GM18870 (cell line): ENCODE data around the gene CSRNP2.
"Not testable (repeated sequence)": the region's sequence is repeated elsewhere in the genome, so short reads cannot be mapped to it uniquely, and the experiment has no call there.

Source experiments
- ATAC-seq: cut with Tn5 transposase; IDR thresholded peaks from one replicate; pipeline ENCODE4 v1.9.1; 2021; ENCODE audit warnings: moderate library complexity; ENCODE audit not compliant: unreplicated experiment

The CSRNP2 gene

DNA sequence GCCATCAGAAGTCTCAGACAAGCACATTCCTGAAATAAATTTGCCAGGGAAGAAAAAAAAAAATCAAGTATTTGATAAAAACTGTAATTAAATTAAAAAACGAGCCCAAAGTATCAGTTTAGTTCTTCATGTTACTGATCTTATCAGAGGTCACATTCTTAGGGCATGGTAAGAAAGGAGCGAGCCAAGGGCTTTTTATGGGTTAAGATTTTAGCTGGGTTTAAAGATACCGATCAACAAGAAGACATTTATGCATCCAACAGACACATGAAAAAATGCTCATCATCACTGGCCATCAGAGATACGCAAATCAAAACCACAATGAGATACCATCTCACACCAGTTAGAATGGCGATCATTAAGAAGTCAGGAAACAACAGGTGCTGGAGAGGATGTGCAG, 5.0 kb downstream of the CSRNP2 start:
- ATAC-seq = not testable (repeated sequence)

DNA sequence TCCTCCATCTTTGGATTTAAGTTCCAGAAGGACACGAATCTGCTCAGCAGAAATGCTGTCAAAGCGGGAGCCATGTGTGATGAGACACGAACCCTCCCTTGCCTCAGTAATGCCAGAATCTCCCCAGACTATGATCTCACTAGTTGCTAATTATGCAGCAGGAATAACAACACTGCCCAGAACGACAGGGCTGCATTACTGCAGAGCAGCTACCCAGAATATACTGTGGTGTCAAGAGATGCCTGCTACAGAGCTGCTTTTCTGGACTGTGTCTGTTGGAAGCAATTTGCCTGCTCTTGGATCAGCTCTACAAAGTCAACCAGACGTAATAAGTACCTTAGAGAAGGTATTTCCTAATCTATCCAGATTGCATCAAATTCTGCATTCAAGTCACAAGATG, 5.5 kb downstream of the CSRNP2 start:
- no peak for ATAC-seq

DNA sequence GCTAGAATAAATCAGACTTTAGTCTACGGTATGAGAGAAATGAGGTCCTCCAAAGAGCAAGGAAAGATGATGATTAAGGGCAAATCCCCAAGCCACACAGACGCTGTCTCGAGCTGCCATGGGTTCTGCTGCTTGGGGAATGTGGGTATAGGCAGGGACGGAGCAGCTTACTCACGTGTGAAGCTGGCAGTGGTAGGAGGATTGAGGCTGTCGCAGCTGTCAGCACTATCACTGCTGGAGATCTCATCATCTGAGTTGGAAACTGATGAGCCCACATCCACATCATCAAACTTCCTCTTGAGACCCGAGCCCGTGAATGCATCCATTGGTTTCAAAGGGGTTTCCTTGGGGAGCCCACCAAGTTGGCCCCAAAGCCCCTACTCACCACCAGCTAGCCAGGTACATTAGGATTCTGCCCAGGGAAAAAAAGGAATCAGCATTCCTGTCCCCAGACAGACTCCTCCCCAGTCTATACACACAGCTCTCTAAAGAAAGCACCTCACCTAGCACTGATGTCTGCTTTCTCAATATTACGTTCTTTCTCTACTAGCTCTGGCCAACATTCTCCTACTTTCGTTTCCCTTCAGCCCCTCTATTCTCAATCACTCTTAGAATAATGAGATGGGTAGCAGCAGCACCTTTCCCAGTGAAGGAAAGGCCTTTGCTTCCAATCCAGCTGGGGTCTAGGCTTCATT, 7.0 kb downstream of the CSRNP2 start:
- ATAC-seq = no peak

DNA sequence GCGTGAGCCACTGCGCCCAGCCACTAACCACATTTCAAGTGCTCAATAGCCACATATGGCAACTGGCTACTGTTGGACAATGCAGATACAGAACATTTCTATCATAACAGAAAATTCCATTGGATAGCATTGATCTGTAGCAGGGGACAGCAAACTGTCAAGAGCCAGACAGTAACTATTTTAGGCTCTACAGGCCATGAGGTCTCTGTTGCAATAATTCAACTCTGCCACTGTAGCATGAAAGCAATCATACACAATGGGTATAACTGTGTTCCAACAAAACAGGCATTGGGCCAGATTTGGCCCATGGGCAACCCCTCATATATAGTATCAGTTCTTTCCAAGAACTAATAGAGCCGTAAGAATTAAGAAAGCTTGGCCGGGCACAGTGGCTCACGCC, 8.0 kb downstream of the CSRNP2 start:
- ATAC-seq = no peak

DNA sequence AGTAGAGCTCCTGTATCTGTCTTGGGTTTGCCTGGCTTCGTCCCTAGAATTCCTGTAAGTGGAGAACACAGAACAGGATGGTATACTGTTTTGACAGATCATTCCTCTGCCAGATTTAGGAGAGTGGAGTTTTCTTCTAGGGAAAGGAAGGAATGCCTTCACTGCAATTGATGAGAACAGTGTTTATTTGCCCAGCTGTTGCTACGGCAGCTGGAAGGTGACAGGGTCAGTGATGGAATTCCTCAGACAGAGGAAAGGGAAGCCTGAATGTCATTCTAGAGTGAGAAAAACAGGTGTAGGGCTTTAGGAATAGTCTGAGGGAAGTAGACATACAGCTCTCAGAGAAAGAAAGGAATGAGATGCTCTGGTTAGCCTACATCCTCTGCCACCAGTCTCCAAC, 11.7 kb downstream of the CSRNP2 start:
- ATAC-seq = no peak

DNA sequence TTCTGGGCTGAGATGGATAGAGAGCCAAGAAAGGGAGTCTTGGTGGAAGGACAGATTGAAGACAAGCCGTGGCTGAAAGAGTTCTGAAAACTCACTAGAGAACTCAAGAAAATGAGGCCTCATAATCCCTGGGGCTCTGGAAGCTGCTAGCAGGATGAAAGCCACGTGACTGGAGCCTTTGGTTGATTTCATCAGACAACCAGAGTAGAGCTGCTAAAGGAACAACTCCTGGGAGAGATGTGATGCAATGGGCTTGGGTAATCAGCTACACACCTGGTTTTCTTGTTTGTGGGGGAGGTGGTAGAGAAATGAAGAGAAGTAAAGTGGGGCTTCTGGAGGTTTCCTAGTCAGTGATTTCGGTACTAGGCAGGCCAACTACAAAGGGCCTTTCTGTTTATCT, 13.4 kb downstream of the CSRNP2 start:
- no peak for ATAC-seq

DNA sequence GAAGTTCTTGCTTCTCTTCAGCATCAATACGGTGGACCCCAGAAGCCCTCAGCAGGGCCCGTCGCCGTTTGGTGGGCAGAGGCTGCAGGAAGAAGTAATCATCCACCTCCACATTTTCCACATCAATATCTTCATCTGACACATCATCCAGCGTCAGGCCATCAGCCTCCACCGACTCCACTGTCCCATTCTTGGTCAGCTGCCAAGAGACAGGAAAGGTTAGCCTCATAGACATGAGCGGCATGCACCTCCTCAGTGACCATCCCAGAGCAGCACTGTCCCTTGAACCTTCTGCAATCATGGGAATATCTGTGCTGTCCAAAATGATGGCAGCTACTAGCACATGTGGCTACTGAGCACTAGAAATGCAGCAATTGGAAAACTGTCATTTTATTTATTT, 15.6 kb downstream of the CSRNP2 start:
- ATAC-seq = no peak

DNA sequence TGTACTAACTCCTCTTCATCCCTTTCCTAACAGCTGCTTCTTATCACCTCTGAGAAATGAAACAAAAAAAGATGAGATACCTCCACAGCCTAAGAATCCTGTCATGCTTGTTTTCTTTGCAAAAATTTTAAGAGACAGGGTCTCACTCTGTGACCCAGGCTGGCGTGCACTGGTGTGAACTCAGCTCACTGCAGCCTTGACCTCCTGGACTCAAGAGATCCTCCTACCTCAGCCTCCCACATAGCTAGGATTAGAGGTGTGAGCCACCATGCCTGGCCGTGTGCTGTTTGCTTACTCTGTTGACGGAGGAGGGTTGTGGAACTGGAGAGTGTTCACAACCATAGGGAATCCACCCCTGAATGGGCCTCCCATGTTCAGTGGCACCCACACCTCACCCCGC, 16.2 kb downstream of the CSRNP2 start:
- ATAC-seq = no peak

DNA sequence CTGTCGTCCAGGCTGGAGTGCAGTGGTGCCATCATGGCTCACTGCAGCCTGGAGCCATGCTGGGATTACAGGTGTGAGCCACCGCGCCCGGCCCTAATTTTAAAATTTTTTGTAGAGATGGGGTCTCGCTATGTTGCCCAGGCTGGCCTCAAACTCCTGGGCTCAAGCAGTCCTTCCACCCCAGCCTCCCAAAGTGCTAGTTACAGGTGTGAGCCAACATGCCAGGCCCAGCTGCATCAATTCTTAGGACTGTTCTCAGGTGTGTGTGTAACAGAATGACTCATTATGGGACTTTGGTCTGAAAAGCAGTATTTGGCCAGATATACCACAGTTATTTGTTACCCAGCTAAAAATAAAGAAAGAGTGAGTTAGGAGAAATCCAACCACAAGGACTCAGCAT, 17.9 kb downstream of the CSRNP2 start:
- ATAC-seq = no peak

DNA sequence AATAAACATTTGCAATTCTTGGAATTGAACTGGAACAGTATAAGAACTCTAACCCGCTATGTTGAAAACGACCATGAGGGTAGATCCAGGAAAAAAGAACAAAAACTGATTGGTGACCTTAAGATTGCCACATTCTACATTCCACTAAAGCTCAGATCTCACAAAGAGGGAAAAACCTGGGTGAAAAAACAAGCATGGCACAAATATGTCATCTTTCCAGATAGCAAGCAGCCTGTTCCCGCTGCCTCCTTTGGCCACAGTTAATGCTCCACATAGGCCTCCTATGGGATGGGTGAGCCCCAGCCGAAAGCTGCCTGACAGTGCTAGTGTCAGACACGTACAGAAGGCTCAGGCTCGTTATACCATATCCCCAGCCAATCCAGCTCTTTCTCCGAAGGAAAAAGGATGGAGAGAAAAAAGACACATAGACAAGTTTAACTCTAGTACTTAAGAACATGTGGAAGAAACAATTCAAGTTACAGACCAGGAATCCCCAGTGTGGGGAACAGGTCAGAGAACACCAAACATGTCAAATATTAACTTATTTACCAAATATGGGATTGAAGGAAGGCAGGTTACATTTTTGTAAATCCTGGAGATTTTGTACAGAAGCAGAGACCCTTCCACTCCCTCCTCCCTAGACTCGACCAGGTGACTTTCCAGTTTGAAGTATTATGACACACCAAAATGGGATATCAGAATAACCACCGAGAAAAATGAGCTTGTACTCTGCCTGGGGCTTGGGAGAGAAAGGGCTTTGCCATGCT, 20.6 kb downstream of the CSRNP2 start:
- ATAC-seq = no peak

DNA sequence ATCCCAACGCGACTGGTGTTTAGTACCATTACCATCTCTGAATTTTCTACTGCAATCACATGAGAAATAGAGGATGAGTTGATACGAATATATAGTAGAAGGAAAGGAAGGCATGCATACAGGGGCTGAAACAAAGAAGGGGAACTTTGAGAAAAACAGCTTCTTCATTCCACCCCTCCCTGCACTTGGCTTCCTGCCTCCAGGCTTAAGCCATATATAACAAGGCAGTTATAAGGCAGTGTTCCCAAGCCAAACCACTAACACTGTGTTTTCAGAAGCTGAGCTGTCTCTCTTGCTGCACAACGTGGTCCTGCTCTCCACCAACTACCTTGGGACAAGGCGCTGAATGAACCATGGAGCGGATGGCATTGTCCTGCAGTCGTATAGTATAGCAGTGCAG, 24.3 kb downstream of the CSRNP2 start:
- no peak for ATAC-seq

DNA sequence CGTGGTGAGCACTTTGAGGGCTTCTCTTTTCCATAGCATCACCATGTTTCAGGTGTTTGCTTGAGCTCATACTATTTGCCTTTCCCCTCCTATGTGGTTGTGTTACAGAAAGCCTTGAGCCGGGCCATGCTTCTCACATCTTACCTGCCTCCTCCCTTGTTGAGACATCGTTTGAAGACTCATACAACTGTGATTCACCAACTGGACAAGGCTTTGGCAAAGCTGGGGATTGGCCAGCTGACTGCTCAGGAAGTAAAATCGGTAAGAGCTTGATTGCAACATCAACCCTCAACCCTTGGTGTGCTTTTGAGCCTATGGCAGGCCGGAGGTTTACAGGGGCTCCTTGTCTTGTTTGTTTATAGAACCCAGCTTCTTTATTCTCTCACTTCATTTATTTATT, 27.2 kb downstream of the CSRNP2 start:
- no peak for ATAC-seq

DNA sequence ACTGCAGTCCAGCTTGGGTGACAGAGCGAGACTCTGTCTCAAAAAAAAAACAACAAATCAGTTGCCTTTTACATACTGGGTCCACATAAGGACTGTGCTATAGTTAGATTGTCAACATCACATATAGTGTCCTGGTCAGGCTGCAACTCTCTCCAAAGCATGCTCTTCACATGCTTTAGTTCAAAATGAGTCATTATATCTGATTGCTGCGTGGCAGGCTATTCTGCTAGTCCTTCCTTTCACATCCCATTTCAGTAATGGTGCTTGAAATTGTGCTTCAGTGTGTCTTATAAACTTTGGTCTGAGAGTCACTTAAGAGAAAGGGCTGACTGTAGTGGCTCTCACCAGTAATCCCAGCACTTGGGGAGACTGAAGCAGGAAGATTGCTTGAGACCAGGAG, 28.3 kb downstream of the CSRNP2 start:
- no peak for ATAC-seq

DNA sequence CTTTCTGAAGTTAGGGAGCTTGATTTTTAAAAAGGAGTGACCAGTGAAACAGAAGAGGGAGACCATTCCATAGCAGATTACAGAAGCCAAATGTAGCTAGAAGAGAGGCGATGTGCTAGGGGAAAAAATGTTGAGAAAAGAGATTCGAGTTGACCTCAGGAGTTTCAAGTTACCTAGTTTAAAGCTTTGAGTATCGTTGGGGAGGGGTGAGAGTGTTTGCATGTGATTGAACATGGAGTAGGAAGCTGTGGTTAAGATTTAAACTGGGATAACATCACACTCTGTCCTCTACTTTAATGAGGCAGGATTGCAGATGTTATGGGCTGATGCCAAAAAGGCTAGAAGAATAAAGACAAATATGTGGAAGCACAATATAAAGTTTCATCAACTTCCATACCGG, 31.6 kb downstream of the CSRNP2 start:
- ATAC-seq = no peak

DNA sequence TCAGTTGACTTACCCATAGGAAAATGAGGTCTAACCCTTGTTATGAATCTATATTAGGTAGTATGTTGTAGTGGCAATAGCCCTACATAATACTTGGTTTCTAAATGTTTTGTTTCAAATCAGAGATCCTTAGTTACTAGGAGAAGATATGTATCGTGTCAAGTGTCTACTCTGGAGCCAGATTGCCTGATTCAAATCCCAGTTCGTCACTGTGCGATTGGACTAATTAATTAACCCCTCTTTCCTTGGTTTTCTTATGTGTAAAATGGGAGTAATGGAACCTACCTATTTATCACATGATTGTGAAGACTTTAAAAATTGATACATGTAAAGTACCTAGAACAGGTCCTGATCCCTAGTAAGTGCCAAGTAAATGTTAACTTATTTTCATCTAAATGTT, 33.9 kb downstream of the CSRNP2 start:
- ATAC-seq = no peak

DNA sequence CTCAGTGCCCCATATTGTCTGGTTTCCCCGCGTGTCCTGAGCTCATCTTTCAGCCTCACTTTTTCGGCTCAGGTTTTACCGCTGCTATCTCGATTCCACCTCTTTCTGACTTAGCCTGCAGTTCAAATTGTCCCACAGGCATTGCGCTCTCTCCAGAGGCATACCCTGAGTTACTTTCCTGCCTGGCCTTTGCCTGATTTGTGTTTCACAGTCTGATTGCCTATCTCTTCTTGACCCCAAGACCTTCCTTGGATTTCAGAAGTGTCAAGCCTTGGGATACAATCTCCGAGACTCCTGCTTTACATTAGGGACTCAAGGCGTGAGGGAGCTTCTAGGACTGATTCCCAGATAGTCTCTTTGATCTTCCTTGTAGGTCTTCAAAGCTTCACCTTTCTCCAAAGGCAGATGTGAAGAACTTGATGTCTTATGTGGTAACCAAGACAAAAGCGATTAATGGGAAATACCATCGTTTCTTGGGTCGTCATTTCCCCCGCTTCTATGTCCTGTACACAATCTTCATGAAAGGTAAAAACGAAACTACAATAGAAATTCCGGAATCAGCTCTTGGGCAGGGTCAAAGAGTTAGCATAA, 34.6 kb downstream of the CSRNP2 start:
- ATAC-seq = no peak

DNA sequence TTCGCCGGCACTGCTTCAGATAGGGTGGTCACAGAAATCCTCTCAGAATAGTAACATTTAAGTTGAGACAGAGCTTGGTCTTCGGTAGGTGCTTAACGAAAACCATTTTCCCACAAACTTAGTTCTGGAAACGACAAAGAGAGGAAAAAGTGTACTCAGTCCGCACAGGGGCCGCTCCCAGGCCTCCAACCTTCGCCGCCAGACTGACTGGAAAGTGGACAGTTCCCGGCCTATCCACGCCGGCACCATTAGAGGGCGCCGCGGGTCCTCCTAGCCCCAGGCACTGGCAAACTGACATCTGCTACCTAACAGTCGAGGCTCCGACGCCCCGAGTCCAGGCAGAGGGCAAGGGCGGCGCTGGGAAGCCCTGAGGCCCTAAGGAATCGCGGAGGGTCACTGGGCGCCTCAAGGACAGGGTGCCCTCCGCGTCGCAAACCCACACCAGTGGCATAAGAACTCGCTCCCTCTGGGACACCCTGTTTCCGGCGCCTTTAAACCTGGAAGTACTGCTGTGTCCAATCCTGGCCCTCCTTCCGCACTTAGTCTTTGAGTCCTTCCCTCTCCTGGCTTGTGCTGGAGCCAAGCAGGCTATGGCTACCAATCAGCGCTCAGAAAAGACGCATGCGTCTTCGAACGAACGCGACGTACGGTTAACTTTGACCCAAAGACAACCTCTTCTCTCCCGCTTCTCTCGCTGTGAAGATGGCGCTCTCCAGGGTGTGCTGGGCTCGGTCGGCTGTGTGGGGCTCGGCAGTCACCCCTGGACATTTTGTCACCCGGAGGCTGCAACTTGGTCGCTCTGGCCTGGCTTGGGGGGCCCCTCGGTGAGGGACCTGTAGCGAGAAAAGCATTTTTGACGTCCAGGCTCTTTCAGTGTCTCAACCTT, 35.5 kb downstream of the CSRNP2 start, which contains the start of gene LETMD1:
Gene LETMD1, plus strand, starts transcription at position 673 of the 886 bp plus-strand sequence. Its CDS starts 30 bp downstream, at position 703.
- ATAC-seq = peak; percentile 97

DNA sequence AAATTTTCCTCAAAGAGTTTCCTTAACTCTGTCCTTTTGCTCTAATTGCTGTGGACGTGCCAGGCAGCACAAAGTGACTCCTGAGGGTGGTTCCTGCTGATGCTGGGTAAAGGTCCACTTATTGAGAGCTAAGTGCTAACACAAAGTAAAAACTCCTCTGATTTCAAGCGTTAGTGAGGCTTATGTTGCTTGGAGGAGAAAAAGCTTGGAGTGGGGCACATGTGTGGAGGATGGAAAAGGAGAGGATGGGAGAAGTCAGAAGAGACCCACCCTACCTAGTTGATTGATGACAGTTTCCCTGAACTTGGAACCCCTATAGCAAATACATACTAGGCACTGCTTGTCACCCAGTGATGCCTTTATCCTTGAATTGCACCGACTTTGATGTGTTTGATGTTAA, 47.1 kb downstream of the CSRNP2 start:
- ATAC-seq = no peak

DNA sequence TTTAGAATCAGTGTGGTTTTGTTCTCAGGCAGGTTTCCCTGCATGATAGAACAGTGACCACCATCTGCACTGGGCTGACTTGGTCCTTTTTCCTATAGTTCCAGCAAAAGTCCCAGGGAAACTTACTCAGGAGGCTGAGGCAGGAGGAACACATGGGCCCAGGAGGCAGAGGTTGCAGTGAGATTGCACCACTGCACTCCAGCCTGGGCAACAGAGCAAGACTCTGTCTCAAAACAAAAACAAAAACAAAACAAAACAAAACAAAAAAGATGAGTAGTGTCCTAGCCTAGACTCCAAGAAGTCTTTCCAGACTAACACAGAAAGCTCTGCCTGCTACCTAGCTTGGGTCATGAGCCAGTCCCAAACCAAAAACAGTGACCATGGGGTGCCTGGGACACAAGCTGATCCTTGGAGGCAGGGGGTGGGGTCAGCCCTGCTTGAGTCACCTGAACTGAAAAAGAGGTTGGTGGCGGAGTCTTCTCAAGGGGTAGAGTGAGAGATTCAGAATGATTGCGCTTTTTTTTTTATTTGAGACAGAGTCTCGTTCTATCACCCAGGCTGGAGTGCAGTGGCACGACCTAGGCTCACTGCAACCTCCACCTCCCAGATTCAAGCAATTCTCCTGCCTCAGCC, 49.8 kb downstream of the CSRNP2 start:
- no peak for ATAC-seq

DNA sequence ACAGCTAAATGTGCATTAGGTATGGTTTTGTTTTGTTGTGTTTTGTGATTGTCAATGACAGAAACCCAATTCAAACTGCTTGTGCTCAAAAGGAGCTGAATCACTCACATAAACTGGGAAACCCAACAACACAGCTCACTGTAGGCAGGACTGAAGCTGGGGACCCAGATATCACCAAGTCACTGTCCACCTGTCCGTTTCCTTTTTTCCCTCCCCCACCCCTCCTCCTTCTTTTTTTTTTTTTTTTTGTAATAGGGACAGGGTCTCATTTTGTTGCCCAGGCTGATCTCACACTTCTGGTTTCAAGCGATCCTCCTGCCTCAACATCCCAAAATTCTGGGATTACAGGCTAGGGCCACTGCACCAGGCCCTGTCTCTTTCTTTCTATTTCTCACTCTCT, 50.3 kb downstream of the CSRNP2 start:
- no peak for ATAC-seq

DNA sequence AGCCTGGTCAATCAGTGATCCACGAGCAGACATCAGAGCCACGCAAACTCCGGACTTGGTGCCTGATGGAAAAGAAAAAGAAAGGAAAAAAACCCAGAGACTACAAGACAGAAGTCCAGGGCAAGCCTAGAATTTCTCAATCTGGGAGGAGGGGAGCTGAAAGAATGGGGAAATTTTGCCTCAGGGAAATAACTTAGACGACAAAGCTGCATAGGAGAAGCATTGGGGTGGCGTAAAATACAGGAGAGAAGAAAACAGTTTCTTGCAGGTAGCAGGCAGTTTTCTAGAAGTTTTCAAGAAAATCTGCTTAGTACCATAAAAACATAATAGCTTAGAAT, 54.6 kb downstream of the CSRNP2 start:
- ATAC-seq = no peak
